HG02970 (cell line): ENCODE results near the gene FASTK.

Source experiments
- ATAC-seq: cut with Tn5 transposase; IDR thresholded peaks from one replicate; pipeline ENCODE4 v1.9.1; 2021; ENCODE audit warnings: mild to moderate bottlenecking, moderate library complexity, moderate number of reproducible peaks; ENCODE audit not compliant: unreplicated experiment, low FRiP score

FASTK gene

GRCh38 chr7:151080522-151081169 is at the start of gene FASTK:
TSS of gene FASTK (minus strand) at chr7:151080809. CDS start at chr7:151080766, 43 bp downstream.
- ATAC-seq: peak; percentile 76

- ATAC-seq: no peak
These were observed 49.5 kb upstream of the FASTK start for GRCh38 chr7:151129960-151130591.

- ATAC-seq: no peak
These were observed 48.7 kb upstream of the FASTK start for GRCh38 chr7:151129117-151129959.

- ATAC-seq: no peak
These were observed 48.1 kb upstream of the FASTK start for GRCh38 chr7:151128716-151129115.

- no peak for ATAC-seq
These were observed 47.5 kb upstream of the FASTK start for GRCh38 chr7:151128144-151128543.

- ATAC-seq: no peak
These were observed 46.0 kb upstream of the FASTK start for GRCh38 chr7:151126491-151127137.

- ATAC-seq: no peak
These were observed 45.4 kb upstream of the FASTK start for GRCh38 chr7:151125846-151126481.

- no peak for ATAC-seq
These were observed 44.8 kb upstream of the FASTK start for GRCh38 chr7:151125470-151125845.

- no peak for ATAC-seq
These were observed 44.3 kb upstream of the FASTK start for GRCh38 chr7:151124899-151125399.

- no peak for ATAC-seq
These were observed 43.9 kb upstream of the FASTK start for GRCh38 chr7:151124481-151124880.

- peak; percentile 62 for ATAC-seq
These were observed 43.3 kb upstream of the FASTK start for GRCh38 chr7:151123822-151124464.

GRCh38 chr7:151123158-151123821 is 42.7 kb upstream of the FASTK start:
- no peak for ATAC-seq

- no peak for ATAC-seq
These were observed 42.2 kb upstream of the FASTK start for GRCh38 chr7:151122796-151123157.

- no peak for ATAC-seq
These were observed 41.7 kb upstream of the FASTK start for GRCh38 chr7:151122276-151122675.

GRCh38 chr7:151121380-151122170 is 41.0 kb upstream of the FASTK start:
- no peak for ATAC-seq

GRCh38 chr7:151120896-151121295 is 40.3 kb upstream of the FASTK start:
- ATAC-seq: no peak

GRCh38 chr7:151119902-151120301 is 39.3 kb upstream of the FASTK start:
- no peak for ATAC-seq

- ATAC-seq: no peak
These were observed 38.4 kb upstream of the FASTK start for GRCh38 chr7:151119055-151119415.
